ENCODE results near the gene TNFRSF4. TPM values are rescaled to one million over a fixed set of nuclear protein-coding genes. Genes with fewer than 3 reads are reported as not detected.

Gene TNFRSF4
- total RNA-seq, 6 experiments from 2014 or later: 0.17 TPM; not detected in 5

- Mint-ChIP-seq H3K4me3 (no peak overlapping the region), H3K9me3 (no peaks in the 10 kb centered on the region), H3K27ac (peak overlapping the region; percentile 80), H3K36me3 (ENCODE audit: low read depth) (peaks cover 28% of the 10 kb centered on the region), H3K4me1 (ENCODE audit: low read depth) (peaks cover 27% of the 10 kb centered on the region), H3K27me3 (ENCODE audit: insufficient read depth) (peaks cover 6% of the 10 kb centered on the region)
- DNase-seq: no peak
- TF ChIP-seq CTCF (IDR thresholded peaks at IDR 0.05): no peak
Measured at GRCh38 chr1:1259540-1259939, 45.6 kb upstream of the TNFRSF4 start.

GRCh38 chr1:1259119-1259488, 45.2 kb upstream of the TNFRSF4 start:
- Mint-ChIP-seq H3K4me3 (no peak overlapping the region), H3K27me3 (ENCODE audit: insufficient read depth) (peaks cover 6% of the 10 kb centered on the region), H3K4me1 (ENCODE audit: low read depth) (peaks cover 23% of the 10 kb centered on the region), H3K27ac (no peak overlapping the region), H3K36me3 (ENCODE audit: low read depth) (peaks cover 28% of the 10 kb centered on the region), H3K9me3 (no peaks in the 10 kb centered on the region)
- no peak for TF ChIP-seq CTCF (IDR thresholded peaks at IDR 0.05)
- DNase-seq: no peak

- Mint-ChIP-seq H3K27me3 (ENCODE audit: insufficient read depth) (peaks cover 6% of the 10 kb centered on the region), H3K4me3 (no peak overlapping the region), H3K36me3 (ENCODE audit: low read depth) (peaks cover 44% of the 10 kb centered on the region), H3K27ac (peak overlapping the region; percentile 43; the same call in 1 of the 2 replicates), H3K9me3 (no peaks in the 10 kb centered on the region), H3K4me1 (ENCODE audit: low read depth) (peaks cover 20% of the 10 kb centered on the region)
- no peak for TF ChIP-seq CTCF (IDR thresholded peaks at IDR 0.05)
- DNase-seq: no peak
Measured at GRCh38 chr1:1256956-1257871, 43.3 kb upstream of the TNFRSF4 start.

- Mint-ChIP-seq H3K36me3 (ENCODE audit: low read depth) (peaks cover 38% of the 10 kb centered on the region), H3K27me3 (ENCODE audit: insufficient read depth) (peaks cover 4% of the 10 kb centered on the region), H3K4me1 (ENCODE audit: low read depth) (peaks cover 14% of the 10 kb centered on the region), H3K4me3 (no peak overlapping the region), H3K9me3 (no peaks in the 10 kb centered on the region), H3K27ac (no peak overlapping the region)
- no peak for DNase-seq
- TF ChIP-seq CTCF (IDR thresholded peaks at IDR 0.05): no peak
Measured at GRCh38 chr1:1255611-1256010, 41.7 kb upstream of the TNFRSF4 start.

- Mint-ChIP-seq H3K27ac (no peak overlapping the region), H3K4me1 (ENCODE audit: low read depth) (peaks cover 10% of the 10 kb centered on the region), H3K36me3 (ENCODE audit: low read depth) (peaks cover 33% of the 10 kb centered on the region), H3K27me3 (ENCODE audit: insufficient read depth) (peaks cover 4% of the 10 kb centered on the region), H3K4me3 (no peak overlapping the region), H3K9me3 (no peaks in the 10 kb centered on the region)
- TF ChIP-seq CTCF (IDR thresholded peaks at IDR 0.05): no peak
- DNase-seq: no peak
Measured at GRCh38 chr1:1255078-1255477, 41.1 kb upstream of the TNFRSF4 start.
